ENCODE measurements around the gene PRKCE. TPM values are rescaled to one million over a fixed set of nuclear protein-coding genes. Genes with fewer than 3 reads are reported as not detected.

The PRKCE gene
- total RNA-seq, 1 experiment from 2014 or later: 14.8 TPM

DNA sequence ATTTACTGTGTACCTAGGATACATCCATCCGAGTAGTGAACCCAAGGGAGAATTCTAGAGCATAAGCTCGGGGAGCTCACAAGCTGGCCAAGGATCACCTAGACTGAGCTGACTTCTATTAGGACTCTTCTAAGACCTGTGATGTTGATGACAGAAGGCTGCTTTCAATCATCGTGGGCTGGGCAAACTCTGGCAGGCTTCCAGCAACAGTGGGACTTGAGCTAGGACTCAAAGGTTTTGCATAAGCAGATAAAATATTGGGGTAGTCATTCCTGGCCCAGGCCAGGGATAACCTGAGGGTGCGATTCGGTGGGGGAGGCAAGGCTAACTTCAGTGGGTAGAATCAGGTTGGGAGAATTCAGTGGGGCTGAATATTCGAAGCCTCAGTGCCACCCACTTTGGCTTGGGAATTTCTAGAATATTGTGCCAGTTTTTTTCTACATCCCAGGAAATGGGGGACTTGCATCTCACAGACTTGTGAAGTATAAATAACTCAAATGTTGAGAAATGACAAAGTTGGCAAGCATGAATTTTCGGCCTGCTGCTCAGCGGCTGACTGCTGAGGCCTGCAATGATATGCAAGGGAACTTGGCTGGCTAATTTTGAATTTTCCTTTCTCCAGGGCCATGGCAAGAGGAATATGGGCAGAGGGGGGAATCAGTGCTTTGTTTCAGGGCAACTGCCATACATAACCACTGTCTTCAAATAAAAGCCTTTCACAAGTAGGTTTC, 274.3 kb downstream of the PRKCE start:
- Histone ChIP-seq H3K79me2 (ENCODE audit: insufficient read depth, low read length) (no peaks in the 10 kb centered on the region), H3K4me1 (ENCODE audit: control insufficient read depth in 1 of 2, insufficient read depth in 2 of 2, low read length in 2 of 2) (peaks cover 24 to 37% of the 10 kb centered on the region in 2 experiments), H3K36me3 (ENCODE audit: control insufficient read depth in 1 of 2, insufficient read depth in 2 of 2, low read length in 2 of 2) (no peaks in the 10 kb centered on the region), H3K4me2 (ENCODE audit: low read length) (no peak overlapping the region), H4K20me1 (ENCODE audit: insufficient read depth) (no peaks in the 10 kb centered on the region), H3K27ac (ENCODE audit: low read depth, low read length) (no peak overlapping the region), H3K9me3 (ENCODE audit: control insufficient read depth in 1 of 2, insufficient read depth in 1 of 2, low read depth in 1 of 2, low read length in 2 of 2) (no peaks in the 10 kb centered on the region), H3K27me3 (ENCODE audit: insufficient read depth, low read length) (no peaks in the 10 kb centered on the region), H3K4me3 (replicated peaks in 1 of 2; ENCODE audit: low read depth in 1 of 2, low read length in 2 of 2) (no peak overlapping the region), H2AFZ (ENCODE audit: low read depth, low read length, poor library complexity, severe bottlenecking) (no peak overlapping the region), H3K9ac (ENCODE audit: low read length) (no peak overlapping the region), H3K9me2 (ENCODE audit: insufficient read depth) (no peaks in the 10 kb centered on the region)
- ChIA-PET RAD21 (ENCODE audit: low non-redundant PET in 1 of 2, low total read pairs in 2 of 2, uncharacterized antibody in 2 of 2, unreplicated experiment in 2 of 2) (no interaction called here), CTCF (interaction anchor here (0.8 kb wide), 1 partner anchor 10 kb away, joined by 3 read pairs; no protein-coding TSS in a partner anchor), POLR2A (no interaction called here)
- no peak for DNase-seq (ENCODE audit: low read depth, low spot score)
- BruUV-seq (replicated peaks): no TSS peak
- TF ChIP-seq CEBPB (IDR thresholded peaks at IDR 0.05; ENCODE audit: low read depth): no peak
- TF ChIP-seq, protein P1, sequence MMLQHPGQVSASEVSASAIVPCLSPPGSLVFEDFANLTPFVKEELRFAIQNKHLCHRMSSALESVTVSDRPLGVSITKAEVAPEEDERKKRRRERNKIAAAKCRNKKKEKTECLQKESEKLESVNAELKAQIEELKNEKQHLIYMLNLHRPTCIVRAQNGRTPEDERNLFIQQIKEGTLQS (IDR thresholded peaks at IDR 0.05): no peak
- no peak for ATAC-seq
- intact Hi-C loops (cut with micrococcal nuclease): no loop called here

DNA sequence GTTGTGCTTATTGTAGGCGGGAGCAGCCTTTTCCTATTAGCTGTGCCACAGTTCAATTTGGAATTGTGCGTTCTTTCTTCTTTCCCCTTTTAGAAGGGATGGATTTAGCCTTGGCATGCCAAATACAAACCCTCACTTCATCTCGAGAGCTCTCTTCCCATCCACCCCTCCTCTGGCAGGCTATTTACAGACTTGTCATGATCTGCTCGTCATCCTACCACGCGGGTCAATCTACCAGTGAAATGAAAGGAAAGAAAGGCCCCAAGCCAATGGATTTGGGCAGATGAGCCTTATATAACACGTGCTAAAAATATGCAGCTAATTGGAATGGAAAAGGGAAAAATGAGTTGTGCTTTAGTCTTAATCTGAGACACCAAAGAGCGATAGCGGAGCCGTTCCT, 277.5 kb downstream of the PRKCE start:
- ChIA-PET CTCF (no interaction called here), POLR2A (no interaction called here), RAD21 (ENCODE audit: low non-redundant PET in 1 of 2, low total read pairs in 2 of 2, uncharacterized antibody in 2 of 2, unreplicated experiment in 2 of 2) (no interaction called here)
- BruUV-seq (replicated peaks): no TSS peak
- intact Hi-C loops (cut with micrococcal nuclease): no loop called here
- Histone ChIP-seq H3K79me2 (ENCODE audit: insufficient read depth, low read length) (no peaks in the 10 kb centered on the region), H3K27ac (ENCODE audit: low read depth, low read length) (no peak overlapping the region), H3K4me3 (replicated peaks in 1 of 2; ENCODE audit: low read depth in 1 of 2, low read length in 2 of 2) (no peak overlapping the region), H4K20me1 (ENCODE audit: insufficient read depth) (no peaks in the 10 kb centered on the region), H3K27me3 (ENCODE audit: insufficient read depth, low read length) (no peaks in the 10 kb centered on the region), H3K9me2 (ENCODE audit: insufficient read depth) (no peaks in the 10 kb centered on the region), H3K9ac (ENCODE audit: low read length) (no peak overlapping the region), H3K9me3 (ENCODE audit: control insufficient read depth in 1 of 2, insufficient read depth in 1 of 2, low read depth in 1 of 2, low read length in 2 of 2) (no peaks in the 10 kb centered on the region), H2AFZ (ENCODE audit: low read depth, low read length, poor library complexity, severe bottlenecking) (no peak overlapping the region), H3K4me2 (ENCODE audit: low read length) (no peak overlapping the region), H3K36me3 (ENCODE audit: control insufficient read depth in 1 of 2, insufficient read depth in 2 of 2, low read length in 2 of 2) (no peaks in the 10 kb centered on the region), H3K4me1 (ENCODE audit: control insufficient read depth in 1 of 2, insufficient read depth in 2 of 2, low read length in 2 of 2) (peaks cover 6 to 26% of the 10 kb centered on the region in 2 experiments)
- DNase-seq (ENCODE audit: low read depth, low spot score) (no peak), ATAC-seq (no peak)
- TF ChIP-seq JUND (IDR thresholded peaks at IDR 0.05): no peak
- no peak for TF ChIP-seq ELF1 (IDR thresholded peaks at IDR 0.05; ENCODE audit: borderline replicate concordance, low read depth)
- no peak for TF ChIP-seq EZH2 (IDR thresholded peaks at IDR 0.05)
- no peak for TF ChIP-seq EGR1 (IDR thresholded peaks at IDR 0.05; ENCODE audit: low read depth)
- TF ChIP-seq, protein P2, sequence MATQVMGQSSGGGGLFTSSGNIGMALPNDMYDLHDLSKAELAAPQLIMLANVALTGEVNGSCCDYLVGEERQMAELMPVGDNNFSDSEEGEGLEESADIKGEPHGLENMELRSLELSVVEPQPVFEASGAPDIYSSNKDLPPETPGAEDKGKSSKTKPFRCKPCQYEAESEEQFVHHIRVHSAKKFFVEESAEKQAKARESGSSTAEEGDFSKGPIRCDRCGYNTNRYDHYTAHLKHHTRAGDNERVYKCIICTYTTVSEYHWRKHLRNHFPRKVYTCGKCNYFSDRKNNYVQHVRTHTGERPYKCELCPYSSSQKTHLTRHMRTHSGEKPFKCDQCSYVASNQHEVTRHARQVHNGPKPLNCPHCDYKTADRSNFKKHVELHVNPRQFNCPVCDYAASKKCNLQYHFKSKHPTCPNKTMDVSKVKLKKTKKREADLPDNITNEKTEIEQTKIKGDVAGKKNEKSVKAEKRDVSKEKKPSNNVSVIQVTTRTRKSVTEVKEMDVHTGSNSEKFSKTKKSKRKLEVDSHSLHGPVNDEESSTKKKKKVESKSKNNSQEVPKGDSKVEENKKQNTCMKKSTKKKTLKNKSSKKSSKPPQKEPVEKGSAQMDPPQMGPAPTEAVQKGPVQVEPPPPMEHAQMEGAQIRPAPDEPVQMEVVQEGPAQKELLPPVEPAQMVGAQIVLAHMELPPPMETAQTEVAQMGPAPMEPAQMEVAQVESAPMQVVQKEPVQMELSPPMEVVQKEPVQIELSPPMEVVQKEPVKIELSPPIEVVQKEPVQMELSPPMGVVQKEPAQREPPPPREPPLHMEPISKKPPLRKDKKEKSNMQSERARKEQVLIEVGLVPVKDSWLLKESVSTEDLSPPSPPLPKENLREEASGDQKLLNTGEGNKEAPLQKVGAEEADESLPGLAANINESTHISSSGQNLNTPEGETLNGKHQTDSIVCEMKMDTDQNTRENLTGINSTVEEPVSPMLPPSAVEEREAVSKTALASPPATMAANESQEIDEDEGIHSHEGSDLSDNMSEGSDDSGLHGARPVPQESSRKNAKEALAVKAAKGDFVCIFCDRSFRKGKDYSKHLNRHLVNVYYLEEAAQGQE (IDR thresholded peaks at IDR 0.05; ENCODE audit: low read depth): no peak
- no peak for TF ChIP-seq TCF7L2 (IDR thresholded peaks at IDR 0.05; ENCODE audit: borderline replicate concordance, extremely low read depth, insufficient read depth, insufficient read length)
- no peak for TF ChIP-seq SIN3A (IDR thresholded peaks at IDR 0.05; ENCODE audit: low read depth)
- no peak for TF ChIP-seq POLR2AphosphoS5 (IDR thresholded peaks at IDR 0.05; ENCODE audit: low read depth, low read length)
- TF ChIP-seq RAD21 (IDR thresholded peaks at IDR 0.05; ENCODE audit: low read depth): no peak
- TF ChIP-seq POLR2A (IDR thresholded peaks at IDR 0.05; ENCODE audit: borderline replicate concordance, extremely low read depth, insufficient read depth, insufficient read length): no peak
- TF ChIP-seq FOSL1 (IDR thresholded peaks at IDR 0.05; ENCODE audit: low read depth): no peak
- no peak for TF ChIP-seq YY1 (IDR thresholded peaks at IDR 0.05; ENCODE audit: extremely low read depth, insufficient replicate concordance, low read depth, low read length)
- TF ChIP-seq SP1 (IDR thresholded peaks at IDR 0.05; ENCODE audit: low read depth): no peak
- TF ChIP-seq SRF (IDR thresholded peaks at IDR 0.05; ENCODE audit: low read depth): no peak
